DMS114 treated with DMSO at 0.1 percent for 48 hours (cell line): ENCODE data around the gene RNPEPL1.
"Not testable (repeated sequence)": the region's sequence is repeated elsewhere in the genome, so short reads cannot be mapped to it uniquely, and the experiment has no call there.

Source experiments
- DNase-seq: peaks from one replicate; lab custom pipeline; 2025; ENCODE audit not compliant: unreplicated experiment; lab: John Stamatoyannopoulos, UW

Gene RNPEPL1

DNA sequence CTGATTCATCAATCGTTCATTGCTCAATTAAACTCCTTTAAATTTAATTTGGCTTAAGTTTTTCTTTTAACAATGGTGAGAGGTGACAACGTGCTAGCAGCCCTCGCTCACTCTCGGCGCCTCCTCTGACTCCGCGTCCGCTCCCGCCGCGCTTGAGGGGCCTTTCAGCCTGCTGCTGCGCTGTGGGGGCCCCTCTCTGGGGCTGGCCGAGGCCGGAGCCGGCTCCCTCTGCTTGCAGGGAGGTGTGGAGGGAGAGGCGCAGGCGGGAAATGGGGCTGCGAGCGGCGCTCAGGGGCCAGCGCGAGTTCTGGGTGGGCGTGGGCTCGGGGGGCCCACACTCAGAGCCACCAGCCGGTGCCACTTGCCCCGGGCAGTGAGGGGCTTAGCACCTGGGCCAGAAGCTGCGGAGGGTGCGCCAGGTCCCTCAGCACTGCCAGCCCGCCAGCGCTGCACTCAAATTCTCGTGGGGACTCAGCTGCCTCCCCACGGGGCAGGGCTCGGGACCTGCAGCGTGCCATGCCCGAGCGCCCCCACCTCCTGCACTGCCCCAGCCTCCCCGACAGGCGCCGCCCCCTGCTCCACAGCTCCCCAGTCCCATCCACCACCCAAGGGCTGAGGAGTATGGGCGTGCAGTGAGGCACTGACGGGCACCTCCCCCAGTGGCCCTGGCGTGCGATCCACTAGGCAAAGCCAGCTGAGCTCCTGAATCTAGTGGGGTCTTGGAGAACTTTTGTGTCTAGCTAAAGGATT, 30.1 kb upstream of the RNPEPL1 start:
- no peak for DNase-seq

DNA sequence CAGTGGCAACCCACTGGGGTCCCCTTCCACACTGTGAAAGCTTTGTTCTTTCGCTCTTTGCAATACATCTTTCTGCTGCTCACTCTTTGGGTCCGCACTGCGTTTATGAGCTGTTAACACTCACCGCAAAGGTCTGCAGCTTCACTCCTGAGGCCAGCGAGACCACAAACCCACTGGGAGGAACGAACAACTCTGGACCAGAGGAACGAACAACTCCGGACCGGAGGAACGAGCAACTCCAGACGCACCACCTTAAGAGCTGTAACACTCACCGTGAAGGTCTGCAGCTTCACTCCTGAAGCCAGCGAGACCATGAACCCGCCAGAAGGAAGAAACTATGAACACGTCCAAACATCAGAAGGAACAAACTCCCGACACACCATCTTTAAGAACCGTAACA, 29.2 kb upstream of the RNPEPL1 start:
- DNase-seq, result not testable (repeated sequence)

DNA sequence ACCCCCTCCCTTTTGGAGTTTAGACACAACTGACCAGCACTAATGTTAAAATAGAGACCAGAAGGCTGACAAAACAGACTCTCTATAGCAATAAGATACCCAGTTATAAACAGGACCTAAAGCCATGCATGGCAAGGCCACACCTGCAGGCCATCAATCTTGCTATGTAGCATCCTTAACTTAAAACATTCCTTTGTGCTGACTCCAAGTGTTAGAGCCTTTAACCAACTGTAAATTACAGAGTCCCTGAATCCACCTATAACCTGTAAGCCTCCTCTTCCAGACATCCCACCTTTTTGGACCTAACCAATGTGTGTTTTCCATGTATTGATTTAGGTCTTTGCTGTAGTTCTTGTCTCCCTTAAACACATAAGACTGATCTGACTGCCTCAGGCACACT, 28.4 kb upstream of the RNPEPL1 start:
- no peak for DNase-seq

DNA sequence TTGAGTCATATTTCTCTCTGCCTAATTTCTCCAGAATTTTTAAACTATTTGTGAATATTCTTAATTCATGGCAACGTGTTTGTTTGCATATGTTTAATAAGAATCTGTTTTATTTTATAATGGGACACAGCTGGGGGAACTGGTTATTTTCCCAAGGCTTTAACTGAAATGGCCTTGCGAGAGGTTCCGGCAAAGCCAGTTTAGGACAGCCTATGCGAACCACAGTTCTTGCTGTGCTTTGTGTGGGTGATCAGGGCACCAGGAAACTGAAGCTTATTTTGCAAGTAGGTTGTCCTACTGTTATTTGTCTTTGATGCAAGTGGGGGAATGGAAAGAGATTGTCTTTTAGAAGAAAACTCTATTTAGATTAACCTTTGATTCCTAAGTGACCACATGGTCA, 17.0 kb upstream of the RNPEPL1 start:
- no peak for DNase-seq

DNA sequence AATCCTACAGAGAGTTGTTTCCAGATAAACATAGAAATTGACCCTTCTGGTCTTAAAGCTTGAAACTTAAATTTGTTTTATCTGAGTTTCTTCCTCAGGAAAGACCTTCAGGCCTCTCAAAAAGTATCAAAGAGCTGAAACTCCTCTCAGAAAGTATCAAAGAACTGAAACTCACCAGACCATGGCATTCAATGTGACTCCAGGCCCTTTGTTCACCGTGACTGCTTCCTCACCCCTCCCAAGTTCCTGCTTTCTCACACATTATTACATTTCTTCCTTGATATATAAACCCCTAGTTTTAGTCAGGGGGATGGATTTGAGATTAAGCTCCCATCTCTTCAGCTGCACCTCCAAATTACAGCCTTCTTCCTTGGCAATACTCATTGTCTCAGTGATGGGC, 16.5 kb upstream of the RNPEPL1 start:
- DNase-seq, result no peak

DNA sequence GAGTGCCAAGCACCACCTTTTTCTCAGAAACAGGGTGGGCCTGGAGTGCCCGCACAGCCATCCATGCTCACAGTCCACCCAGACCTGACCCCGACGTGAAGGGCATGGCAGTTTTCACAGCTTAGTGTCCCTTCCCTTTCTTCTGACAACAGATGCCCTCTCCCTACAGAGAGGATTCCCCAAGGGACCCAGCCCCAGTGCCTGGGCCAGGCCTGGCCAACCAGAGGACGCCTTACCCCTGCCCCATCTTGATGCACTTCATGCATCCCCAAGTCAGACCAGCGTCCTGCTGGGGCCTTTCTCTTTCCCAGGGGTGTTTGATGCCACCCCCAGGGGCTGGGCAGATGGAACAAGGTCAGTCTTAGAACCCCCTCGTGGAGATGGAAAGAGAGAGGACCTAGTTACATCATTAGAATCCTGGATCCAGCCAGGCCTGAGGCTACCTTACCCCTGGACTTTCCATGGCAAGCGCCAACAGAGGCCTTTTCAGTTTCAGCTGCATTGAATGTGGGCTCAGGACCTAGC, 14.3 kb upstream of the RNPEPL1 start:
- DNase-seq, result no peak

DNA sequence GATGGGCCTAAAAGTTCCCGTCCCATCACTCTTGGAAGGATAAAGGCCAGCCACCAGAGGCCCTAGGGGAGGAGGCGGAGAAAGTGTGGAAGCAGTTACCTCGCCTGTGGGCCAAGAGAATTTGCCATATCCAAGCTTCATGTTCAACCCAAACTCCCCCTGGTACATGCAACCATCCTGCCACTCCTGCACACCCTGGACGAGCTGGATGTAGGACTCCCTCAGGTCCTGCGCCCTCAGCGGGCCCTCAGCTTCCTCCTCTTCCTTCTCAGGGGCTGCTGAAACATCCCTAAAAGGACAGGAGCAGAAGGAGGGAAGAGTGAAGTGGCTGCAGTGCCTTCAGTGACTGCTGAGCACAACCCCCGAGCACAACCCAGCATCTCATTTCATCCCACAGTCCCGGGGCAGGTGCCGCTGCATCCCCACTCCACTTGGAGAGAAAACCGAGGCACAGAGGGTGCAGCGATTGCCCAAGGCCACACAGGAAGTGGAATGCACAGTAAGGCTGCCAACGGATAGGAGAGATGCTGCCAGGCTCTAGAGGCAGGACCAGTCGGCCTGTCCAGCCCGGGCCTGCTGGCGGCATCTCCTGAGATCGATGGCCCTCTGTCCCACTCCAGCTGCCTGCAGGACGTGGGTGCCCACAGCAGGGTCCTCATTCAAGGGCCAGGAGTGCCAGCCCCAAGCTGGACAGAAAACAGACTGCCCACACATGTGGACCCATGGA, 13.4 kb upstream of the RNPEPL1 start:
- DNase-seq, result no peak

DNA sequence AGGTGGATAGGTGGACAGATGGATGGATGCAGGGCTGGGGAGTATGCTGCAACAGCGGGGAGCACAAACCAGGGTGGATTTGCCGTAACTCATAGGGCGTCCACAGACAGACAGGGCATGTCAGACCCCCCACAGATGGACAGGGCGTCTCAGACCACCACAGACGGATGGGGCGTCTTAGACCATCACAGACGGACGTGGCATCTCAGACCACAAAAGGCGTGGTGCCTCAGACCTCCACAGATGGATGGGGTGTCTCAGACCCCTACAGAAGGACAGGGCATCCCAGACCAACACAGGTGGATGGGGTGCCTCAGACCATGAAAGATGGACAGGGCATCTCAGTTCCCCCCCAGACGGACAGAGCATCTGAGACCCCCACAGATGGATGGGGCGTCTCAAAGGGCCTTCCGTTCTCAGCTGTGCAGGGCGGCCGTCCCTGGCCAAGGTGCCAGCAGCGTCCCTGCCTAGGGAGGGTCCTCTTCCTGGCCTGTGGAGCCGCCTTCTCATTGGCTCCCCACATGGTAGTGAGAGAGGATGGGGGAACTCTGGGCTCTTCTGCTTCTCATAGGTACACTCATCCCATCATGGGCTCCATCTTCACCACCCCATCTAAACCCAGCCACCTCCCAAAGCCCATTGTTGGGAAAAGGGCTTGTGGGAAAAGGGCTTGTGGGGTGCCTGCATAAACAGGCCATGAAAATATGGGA, 12.6 kb upstream of the RNPEPL1 start:
- DNase-seq, result no peak

DNA sequence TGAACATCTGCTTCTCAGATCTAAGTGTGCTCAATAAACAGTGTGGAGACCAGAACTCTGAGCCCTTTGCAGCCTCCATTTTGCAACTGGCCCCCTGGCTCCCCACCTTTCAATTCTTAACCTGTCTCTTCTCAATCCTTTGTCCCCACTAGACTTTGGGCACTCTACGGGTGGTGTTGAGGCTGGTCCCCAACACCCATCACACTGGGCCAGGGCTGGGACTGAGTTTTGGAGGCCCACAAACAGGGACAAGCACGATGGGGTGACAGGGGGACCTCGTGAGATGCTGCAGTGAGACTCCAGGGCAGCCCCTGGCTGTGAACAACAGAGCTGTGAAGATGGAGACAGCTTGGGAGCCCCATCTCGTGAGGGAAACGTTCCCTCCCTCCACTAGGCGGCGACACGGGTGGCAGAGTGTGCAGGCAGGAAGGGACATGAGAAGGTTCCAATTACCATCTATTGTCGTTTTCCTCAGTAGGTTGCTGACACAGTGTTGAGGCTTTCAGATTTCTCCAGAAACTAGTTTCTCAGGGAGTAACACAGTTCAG, 11.7 kb upstream of the RNPEPL1 start:
- peak; percentile 10 for DNase-seq

DNA sequence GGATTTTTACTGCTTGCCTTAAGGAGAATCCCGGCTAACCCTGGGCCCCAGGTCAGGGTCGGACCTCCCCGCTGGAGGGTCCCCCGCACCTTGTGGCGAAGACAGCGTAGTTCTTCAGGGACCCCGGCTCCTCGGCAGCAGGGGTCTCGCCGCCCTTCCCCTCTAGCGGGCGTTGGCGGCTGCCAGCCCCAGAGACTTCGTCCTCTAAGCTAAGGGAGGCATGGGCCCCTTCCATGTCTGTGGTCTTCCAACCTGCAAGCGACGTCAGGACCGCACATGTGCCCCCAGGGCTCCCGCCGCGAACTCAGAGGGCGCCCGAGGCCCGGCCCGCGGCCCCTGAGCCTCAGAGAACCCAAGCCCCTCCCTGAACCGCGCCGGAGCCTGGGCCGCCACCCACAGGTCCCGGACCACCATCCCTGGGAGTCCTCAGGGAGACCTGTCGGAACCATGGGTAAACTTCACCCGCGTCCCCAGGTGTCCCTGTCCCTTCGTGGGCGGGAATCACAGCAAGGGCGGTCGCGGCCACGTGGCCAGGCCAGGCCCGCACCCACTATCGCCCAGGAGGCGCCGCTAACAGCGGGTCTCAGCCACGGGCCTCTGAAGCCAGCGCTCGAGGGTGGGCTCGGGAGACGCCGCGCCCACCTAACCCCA, 11.1 kb upstream of the RNPEPL1 start:
- DNase-seq, result no peak

DNA sequence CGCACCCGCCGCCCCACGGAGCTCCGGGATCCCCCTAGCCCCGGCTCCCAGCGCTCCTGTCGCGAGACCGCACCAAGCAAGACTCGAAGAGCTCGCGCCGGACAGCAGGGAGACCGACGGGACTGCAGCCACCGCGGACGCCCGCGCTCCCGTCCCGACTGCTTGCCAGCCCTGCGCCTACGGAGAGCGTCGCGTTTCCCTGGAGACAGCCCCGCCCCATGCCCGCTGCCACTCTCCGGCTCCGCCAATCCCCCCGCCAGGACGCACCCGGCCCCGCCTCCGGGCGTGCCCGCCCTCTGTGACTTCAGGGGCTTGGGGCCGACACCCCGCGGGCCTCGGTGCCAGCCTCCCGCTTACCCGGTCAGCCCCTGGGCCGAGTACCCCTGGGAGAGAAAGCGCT, 10.5 kb upstream of the RNPEPL1 start, which contains the start of gene ANKMY1:
TSS of gene ANKMY1 (minus strand) at position 181 of the 400 bp plus-strand sequence. CDS start 653 bp downstream, outside the sequence.
- peak; percentile 32 for DNase-seq

DNA sequence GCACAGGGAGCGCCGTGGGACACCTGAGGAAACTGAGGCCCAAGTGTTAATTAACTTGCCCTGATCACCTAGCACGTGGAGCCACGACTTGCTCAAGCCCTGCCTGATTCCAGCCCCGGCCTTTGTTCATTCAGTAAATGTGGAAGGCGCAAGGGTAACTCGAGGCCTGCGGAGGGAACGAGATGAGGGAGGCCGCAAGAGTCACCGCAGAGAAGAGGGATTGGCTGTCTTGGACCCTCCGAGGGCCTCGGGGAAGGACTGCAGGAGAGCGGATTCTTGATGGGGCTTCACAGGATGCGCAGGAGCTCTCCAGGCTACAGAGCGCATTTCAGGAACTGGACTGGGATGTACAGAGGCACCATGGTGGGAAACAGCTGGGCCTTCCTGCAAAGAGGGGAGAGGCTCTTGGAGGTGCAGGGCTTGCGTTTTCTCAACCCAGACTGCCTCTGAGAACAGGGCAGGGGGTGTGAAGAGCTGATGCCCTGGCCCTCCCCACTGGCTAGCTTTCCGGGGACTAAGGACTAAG, 10.0 kb upstream of the RNPEPL1 start:
- DNase-seq, result no peak

DNA sequence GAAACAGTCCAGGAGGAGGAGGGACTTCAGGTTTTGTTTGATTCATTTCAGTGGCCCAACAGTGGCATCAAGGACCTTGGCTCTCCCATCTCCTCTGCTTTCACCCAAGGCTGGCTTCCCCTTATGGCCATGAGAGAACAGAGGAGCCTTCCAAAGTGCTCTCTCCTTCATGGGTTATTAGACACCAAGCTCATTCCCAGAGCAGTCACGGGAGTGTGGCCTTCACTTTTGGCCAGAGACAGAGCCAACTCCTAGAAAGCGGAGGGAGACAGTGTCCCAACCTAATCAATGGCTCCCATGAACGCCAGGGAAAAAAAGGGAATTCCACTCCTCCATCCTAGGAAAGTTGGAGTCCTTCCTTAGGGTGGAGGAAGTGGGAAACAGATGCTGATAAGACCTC, 9.0 kb upstream of the RNPEPL1 start:
- DNase-seq, result no peak

DNA sequence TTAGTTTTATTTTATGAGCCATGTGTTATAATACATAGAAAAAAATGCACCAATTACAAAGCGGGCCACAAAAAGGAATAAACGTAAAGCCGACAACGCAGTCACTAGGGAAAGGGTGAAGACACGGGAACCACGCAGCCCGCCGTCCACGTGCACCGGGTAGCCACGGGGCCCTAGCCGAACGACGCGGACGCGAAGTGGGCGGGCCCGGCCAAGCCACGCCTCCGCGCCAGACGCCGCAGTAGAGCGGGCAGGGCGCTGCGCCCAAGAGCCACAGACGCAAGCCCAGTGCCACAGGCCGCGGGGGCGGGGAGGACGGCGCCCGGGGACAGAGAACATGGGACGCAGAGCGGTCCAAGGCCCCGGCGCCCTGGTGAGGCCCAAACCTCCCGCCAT, 8.2 kb upstream of the RNPEPL1 start, which contains the start of gene DUSP28:
TSS of gene DUSP28 (plus strand) at position 274 of the 396 bp plus-strand sequence. CDS start 328 bp downstream, outside the sequence.
- DNase-seq, result peak; percentile 62

DNA sequence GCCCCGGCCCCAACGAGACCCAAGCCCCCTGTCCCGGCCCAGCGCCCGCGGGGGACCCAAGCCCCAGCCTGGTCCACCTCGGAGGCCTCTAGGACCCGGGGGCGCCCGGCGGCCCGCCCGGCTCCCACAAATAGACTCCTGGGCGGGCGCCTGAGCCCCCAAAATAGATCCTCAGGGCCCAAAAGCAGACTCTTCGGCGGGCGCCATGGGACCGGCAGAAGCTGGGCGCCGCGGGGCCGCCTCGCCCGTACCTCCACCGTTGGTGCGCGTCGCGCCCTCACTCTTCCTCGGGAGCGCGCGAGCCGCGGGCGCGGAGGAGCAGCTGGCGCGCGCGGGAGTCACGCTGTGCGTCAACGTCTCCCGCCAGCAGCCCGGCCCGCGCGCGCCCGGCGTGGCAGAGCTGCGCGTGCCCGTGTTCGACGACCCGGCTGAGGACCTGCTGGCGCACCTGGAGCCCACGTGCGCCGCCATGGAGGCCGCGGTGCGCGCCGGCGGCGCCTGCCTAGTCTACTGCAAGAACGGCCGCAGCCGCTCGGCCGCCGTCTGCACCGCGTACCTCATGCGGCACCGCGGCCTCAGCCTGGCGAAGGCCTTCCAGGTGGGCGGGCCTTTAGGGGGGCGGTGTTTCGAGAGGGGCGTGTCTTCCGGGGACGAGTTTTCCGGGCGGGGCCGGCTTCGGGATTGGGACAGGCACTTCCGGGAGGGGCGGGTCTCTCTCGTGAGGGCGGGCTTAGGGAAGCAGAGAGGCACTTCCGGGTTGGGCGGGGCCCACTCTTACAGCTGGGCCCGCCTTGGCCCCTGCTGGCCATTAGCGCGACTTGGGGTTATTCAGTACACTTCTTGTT, 7.6 kb upstream of the RNPEPL1 start:
- DNase-seq, result peak; percentile 94

DNA sequence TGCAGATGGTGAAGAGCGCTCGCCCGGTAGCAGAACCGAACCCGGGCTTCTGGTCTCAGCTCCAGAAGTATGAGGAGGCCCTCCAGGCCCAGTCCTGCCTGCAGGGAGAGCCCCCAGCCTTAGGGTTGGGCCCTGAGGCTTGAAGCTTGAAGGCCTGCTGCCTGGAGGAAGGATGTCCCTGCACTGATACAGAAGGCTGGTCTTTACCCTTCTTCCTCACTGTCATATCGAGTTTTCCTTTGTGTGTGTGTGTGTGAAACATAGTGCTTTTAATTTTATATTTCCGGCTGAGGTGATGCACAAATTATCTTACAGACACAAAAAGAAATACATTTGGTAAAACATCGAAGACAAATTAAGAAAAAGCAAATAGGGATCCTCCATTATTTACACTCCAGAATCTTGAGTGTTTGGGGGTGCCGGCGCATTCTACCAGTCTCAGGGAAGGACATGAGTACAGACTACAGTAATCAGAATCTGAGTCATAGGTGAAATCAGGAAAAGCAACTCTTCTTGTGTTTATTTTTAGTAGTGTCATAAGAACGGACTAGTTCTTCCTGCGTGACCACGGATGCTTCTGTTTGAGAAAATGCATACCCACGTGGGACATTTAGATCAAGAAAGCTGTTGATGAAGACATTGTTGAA, 6.8 kb upstream of the RNPEPL1 start:
- no peak for DNase-seq

DNA sequence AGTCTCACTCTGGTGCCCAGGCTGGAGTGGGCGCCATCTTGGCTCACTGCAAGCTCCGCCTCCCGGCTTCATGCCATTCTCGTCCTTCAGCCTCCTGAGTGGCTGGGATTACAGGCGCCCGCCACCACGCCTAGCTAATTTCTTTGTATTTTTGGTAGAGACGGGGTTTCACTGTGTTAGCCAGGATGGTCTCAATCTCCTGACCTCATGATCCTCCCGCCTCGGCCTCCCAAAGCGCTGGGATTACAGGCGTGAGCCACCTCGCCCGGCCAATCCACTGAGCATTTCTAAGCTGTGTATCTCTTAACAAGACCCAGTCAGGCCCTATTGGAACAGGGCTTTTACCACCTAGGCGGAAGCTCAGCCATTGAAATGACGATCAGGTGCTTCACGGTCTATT, 5.1 kb upstream of the RNPEPL1 start:
- DNase-seq, result not testable (repeated sequence)

DNA sequence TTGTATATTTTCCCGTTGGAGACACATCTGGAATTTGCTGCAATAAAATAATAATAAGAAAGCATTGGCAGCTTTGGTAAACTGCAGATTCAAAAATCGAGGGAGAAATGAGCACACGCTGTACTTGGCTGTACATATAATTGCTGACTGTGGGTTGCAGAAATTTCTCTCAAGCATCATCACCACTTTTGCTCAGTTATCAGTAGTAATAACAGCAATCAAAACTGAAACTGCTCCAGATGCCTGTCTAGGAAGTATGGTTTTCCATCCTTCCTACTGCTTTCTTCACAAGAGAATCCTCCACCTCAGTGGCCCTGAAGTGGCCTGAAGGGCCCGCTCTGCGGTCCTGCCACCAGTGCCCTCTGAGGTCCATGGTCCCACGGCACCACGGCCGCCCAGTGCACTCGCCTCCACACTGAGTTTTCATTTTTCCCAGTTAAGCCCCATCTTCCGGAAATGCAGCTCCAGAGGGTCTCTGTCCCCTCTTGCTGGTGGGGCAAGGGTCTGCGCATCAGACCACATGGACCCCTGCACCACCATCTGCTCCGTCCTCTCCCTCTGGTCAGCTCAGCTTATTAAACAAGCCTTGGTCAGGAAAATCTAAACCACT, 4.2 kb upstream of the RNPEPL1 start:
- no peak for DNase-seq
